ENCODE measurements around the gene PRLR. TPM values are rescaled to one million over a fixed set of nuclear protein-coding genes. Genes with fewer than 3 reads are reported as not detected.

Gene PRLR
- total RNA-seq, 4 donors from 2014 or later = 0.98 to 4.0 (median 1.6) TPM

GRCh38 chr5:35103637-35104299 is 126.5 kb downstream of the PRLR start:
- TF ChIP-seq, protein P1, sequence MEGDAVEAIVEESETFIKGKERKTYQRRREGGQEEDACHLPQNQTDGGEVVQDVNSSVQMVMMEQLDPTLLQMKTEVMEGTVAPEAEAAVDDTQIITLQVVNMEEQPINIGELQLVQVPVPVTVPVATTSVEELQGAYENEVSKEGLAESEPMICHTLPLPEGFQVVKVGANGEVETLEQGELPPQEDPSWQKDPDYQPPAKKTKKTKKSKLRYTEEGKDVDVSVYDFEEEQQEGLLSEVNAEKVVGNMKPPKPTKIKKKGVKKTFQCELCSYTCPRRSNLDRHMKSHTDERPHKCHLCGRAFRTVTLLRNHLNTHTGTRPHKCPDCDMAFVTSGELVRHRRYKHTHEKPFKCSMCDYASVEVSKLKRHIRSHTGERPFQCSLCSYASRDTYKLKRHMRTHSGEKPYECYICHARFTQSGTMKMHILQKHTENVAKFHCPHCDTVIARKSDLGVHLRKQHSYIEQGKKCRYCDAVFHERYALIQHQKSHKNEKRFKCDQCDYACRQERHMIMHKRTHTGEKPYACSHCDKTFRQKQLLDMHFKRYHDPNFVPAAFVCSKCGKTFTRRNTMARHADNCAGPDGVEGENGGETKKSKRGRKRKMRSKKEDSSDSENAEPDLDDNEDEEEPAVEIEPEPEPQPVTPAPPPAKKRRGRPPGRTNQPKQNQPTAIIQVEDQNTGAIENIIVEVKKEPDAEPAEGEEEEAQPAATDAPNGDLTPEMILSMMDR (IDR thresholded peaks at IDR 0.05; ENCODE audit: low read depth) = no peak

GRCh38 chr5:35101016-35101415 is 129.3 kb downstream of the PRLR start:
- TF ChIP-seq, protein P1 (IDR thresholded peaks at IDR 0.05; ENCODE audit: low read depth) = no peak

DNA sequence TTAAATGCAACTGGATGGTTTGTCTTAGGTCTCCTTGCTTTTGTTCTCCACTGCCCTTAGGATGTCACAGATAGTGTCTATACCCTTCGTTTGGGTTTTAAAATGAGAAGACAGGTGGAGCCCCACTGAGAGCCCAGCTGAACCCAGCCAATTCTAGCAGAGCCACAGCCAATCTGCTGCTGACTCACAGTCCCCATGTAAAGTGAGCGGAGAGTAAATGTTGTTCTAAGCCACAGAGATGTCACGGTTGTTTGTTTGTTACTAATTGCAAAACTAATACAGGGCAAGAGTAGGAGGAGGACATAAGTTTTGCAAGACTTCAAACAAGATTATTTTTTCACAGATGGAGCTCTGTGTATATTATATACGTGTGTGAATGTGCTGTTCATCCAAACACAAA is 132.1 kb downstream of the PRLR start:
- TF ChIP-seq, protein P1 (IDR thresholded peaks at IDR 0.05; ENCODE audit: low read depth) = no peak

GRCh38 chr5:35096932-35097331 is 133.4 kb downstream of the PRLR start:
- TF ChIP-seq, protein P1 (IDR thresholded peaks at IDR 0.05; ENCODE audit: low read depth) = no peak

GRCh38 chr5:35096216-35096615 is 134.1 kb downstream of the PRLR start:
- TF ChIP-seq, protein P1 (IDR thresholded peaks at IDR 0.05; ENCODE audit: low read depth) = no peak

DNA sequence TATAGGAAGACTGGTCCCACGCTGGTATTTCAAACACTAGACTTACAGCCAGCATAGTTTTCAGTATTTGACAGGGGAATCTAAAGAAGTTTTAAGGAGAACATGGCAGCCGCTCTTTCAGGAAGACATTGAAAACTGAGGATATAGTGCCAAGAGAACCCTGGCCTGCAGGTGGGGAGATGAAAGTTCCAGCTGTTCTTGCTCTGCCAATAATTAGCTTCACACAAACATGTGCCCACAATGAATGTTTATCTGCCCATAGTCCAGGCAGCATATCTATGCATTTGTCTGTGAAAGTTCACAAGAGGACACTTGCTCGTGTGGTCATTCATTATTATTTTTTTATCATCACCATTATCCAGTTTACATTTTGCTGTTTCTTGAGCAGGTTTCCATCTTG is 134.9 kb downstream of the PRLR start:
- TF ChIP-seq, protein P1 (IDR thresholded peaks at IDR 0.05; ENCODE audit: low read depth) = no peak

- TF ChIP-seq, protein P1 (IDR thresholded peaks at IDR 0.05; ENCODE audit: low read depth) = no peak
Observed at GRCh38 chr5:35094948-35095347, 135.3 kb downstream of the PRLR start.
